ENCODE measurements around the gene EIF4G3.

EIF4G3 gene

GRCh38 chr1:21005466-21006239 lies 171.0 kb downstream of the EIF4G3 start:
- Mint-ChIP-seq H3K4me1 (peaks cover 20% of the 10 kb centered on the region), H3K4me3 (no peak overlapping the region), H3K36me3 (ENCODE audit: low read depth) (no peaks in the 10 kb centered on the region), H3K9me3 (no peaks in the 10 kb centered on the region), H3K27ac (no peak overlapping the region), H3K27me3 (ENCODE audit: low read depth) (no peaks in the 10 kb centered on the region)
- no peak for TF ChIP-seq CTCF (IDR thresholded peaks at IDR 0.05; ENCODE audit: unreplicated experiment in 3 of 3)

- no peak for TF ChIP-seq CTCF (IDR thresholded peaks at IDR 0.05; ENCODE audit: unreplicated experiment in 3 of 3)
- H3K36me3 Mint-ChIP-seq (ENCODE audit: low read depth), result peaks cover 4% of the 10 kb centered on the region
- H3K27ac Mint-ChIP-seq, result no peak overlapping the region
- no peak overlapping the region for H3K4me3 Mint-ChIP-seq
- peaks cover 18% of the 10 kb centered on the region for H3K4me1 Mint-ChIP-seq
- H3K9me3 Mint-ChIP-seq, result no peaks in the 10 kb centered on the region
- no peaks in the 10 kb centered on the region for H3K27me3 Mint-ChIP-seq (ENCODE audit: low read depth)
Measured at GRCh38 chr1:21003281-21004045, 173.2 kb downstream of the EIF4G3 start.

GRCh38 chr1:21001042-21001441 lies 175.7 kb downstream of the EIF4G3 start:
- H3K9me3 Mint-ChIP-seq, result no peaks in the 10 kb centered on the region
- H3K27me3 Mint-ChIP-seq (ENCODE audit: low read depth), result no peaks in the 10 kb centered on the region
- no peak for TF ChIP-seq CTCF (IDR thresholded peaks at IDR 0.05; ENCODE audit: unreplicated experiment in 3 of 3)
- no peak overlapping the region for H3K27ac Mint-ChIP-seq
- H3K4me1 Mint-ChIP-seq, result peaks cover 18% of the 10 kb centered on the region
- peaks cover 4% of the 10 kb centered on the region for H3K36me3 Mint-ChIP-seq (ENCODE audit: low read depth)
- no peak overlapping the region for H3K4me3 Mint-ChIP-seq

- H3K27ac Mint-ChIP-seq, result no peak overlapping the region
- no peaks in the 10 kb centered on the region for H3K9me3 Mint-ChIP-seq
- no peak overlapping the region for H3K4me3 Mint-ChIP-seq
- TF ChIP-seq CTCF (IDR thresholded peaks at IDR 0.05; ENCODE audit: unreplicated experiment in 3 of 3), result no peak
- H3K36me3 Mint-ChIP-seq (ENCODE audit: low read depth), result peaks cover 4% of the 10 kb centered on the region
- H3K4me1 Mint-ChIP-seq, result peaks cover 16% of the 10 kb centered on the region
- no peaks in the 10 kb centered on the region for H3K27me3 Mint-ChIP-seq (ENCODE audit: low read depth)
Measured at GRCh38 chr1:21000245-21000594, 176.5 kb downstream of the EIF4G3 start.

- H3K4me1 Mint-ChIP-seq, result peaks cover 12% of the 10 kb centered on the region
- H3K27ac Mint-ChIP-seq, result no peak overlapping the region
- H3K27me3 Mint-ChIP-seq (ENCODE audit: low read depth), result no peaks in the 10 kb centered on the region
- no peaks in the 10 kb centered on the region for H3K9me3 Mint-ChIP-seq
- no peak overlapping the region for H3K4me3 Mint-ChIP-seq
- peaks cover 4% of the 10 kb centered on the region for H3K36me3 Mint-ChIP-seq (ENCODE audit: low read depth)
- TF ChIP-seq CTCF (IDR thresholded peaks at IDR 0.05; ENCODE audit: unreplicated experiment in 3 of 3), result no peak
Measured at GRCh38 chr1:20999525-21000244, 177.0 kb downstream of the EIF4G3 start.

Measured in nephron (organoid).